Right ventricle myocardium superior (tissue), 1 donor: ENCODE measurements around the gene COL20A1. TPM values are rescaled to one million over a fixed set of nuclear protein-coding genes. Genes with fewer than 3 reads are reported as not detected.
A peak's percentile ranks its signal among the peaks of the same experiment; 100 is the strongest.
"Not testable (repeated sequence)": the region's sequence is repeated elsewhere in the genome, so short reads cannot be mapped to it uniquely, and the experiment has no call there.

Experiments used
- ATAC-seq: fragments of 200-7000 bp; cut with Tn5 transposase; one replicate; pipeline ENCODE4 v1.9.1; 2020; ENCODE audit warnings: mild to moderate bottlenecking; ENCODE audit not compliant: poor library complexity
- DNase-seq: peaks from one replicate; pipeline ENCODE4 v3.0.0-alpha.2; 2020
- intact Hi-C: fragments of 100-400 bp; cut with DNase I; formaldehyde crosslinking; loops from one replicate; pipeline ENCODE4 v1.11.2; 2022
- total RNA-seq: library from RNA; stranded (reverse); fragmentation: NEBNext Ultra II Directional; extraction: Animal tissue kit (Norgen Biotek cat#: 25700); gene quantifications from one replicate; pipeline ENCODE4 v1.2.1, GENCODE V29; 2021
- donor health status: DM: no; HTN: yes; CAD: no; lungs with severe emphysema.

COL20A1 gene
- total RNA-seq, 1 donor from 2014 or later: not detected

GRCh38 chr20:63325554-63326313, 32.7 kb downstream of the COL20A1 start:
- DNase-seq: peak; percentile 19
- no peak for ATAC-seq
- intact Hi-C loops: no loop called here

- ATAC-seq (no peak), DNase-seq (peak; percentile 20)
- intact Hi-C loops: no loop called here
Observed at GRCh38 chr20:63326314-63327230, 33.6 kb downstream of the COL20A1 start.

GRCh38 chr20:63327231-63327745, 34.3 kb downstream of the COL20A1 start:
- ATAC-seq (no peak), DNase-seq (no peak)
- intact Hi-C loops: no loop called here

GRCh38 chr20:63328026-63328700, 35.2 kb downstream of the COL20A1 start:
- DNase-seq (peak; percentile 32), ATAC-seq (no peak)
- intact Hi-C loops: no loop called here

GRCh38 chr20:63328718-63329275, 35.8 kb downstream of the COL20A1 start:
- ATAC-seq: no peak
- DNase-seq: peak; percentile 30
- intact Hi-C loops: no loop called here

GRCh38 chr20:63329331-63330083, 36.5 kb downstream of the COL20A1 start:
- peak; percentile 30 for DNase-seq
- intact Hi-C loops: no loop called here
- ATAC-seq: no peak

GRCh38 chr20:63330084-63330760, 37.2 kb downstream of the COL20A1 start:
- DNase-seq (peak; percentile 38), ATAC-seq (no peak)
- intact Hi-C loops: no loop called here

GRCh38 chr20:63330940-63331339, 38.0 kb downstream of the COL20A1 start:
- intact Hi-C loops: no loop called here
- ATAC-seq: no peak
- DNase-seq: peak; percentile 26

- ATAC-seq: no peak
- intact Hi-C loops: no loop called here
- DNase-seq: peak; percentile 21
Observed at GRCh38 chr20:63331741-63332400, 38.9 kb downstream of the COL20A1 start.

- intact Hi-C loops: no loop called here
- no peak for ATAC-seq
- peak; percentile 27 for DNase-seq
Observed at GRCh38 chr20:63332488-63333240, 39.7 kb downstream of the COL20A1 start.

GRCh38 chr20:63333241-63333836, 40.4 kb downstream of the COL20A1 start:
- no peak for ATAC-seq
- intact Hi-C loops: no loop called here

GRCh38 chr20:63334356-63334755, 41.4 kb downstream of the COL20A1 start:
- DNase-seq (no peak), ATAC-seq (no peak)
- intact Hi-C loops: no loop called here

More at GRCh38 chr20:63333241-63333836, 40.4 kb downstream of the COL20A1 start:
- peak; percentile 28 for DNase-seq

GRCh38 chr20:63335060-63335459, 42.1 kb downstream of the COL20A1 start:
- intact Hi-C loops, DNase-seq, ATAC-seq: not testable (repeated sequence)

GRCh38 chr20:63335711-63336110, 42.7 kb downstream of the COL20A1 start:
- ATAC-seq: no peak
- intact Hi-C loops: no loop called here
- peak; percentile 23 for DNase-seq

- no peak for ATAC-seq
- no peak for DNase-seq
- intact Hi-C loops: no loop called here
Observed at GRCh38 chr20:63336232-63336752, 43.3 kb downstream of the COL20A1 start.
